Right lobe of liver (tissue), 4 donors: ENCODE data around the gene MYO7B.

Experiments
- POLR2A ChIP-seq: fragments of 450-650 bp; IDR thresholded peaks from one replicate; pipeline ENCODE4 v1.6.1; 2017; ENCODE audit warnings: antibody characterized with exemption, mild to moderate bottlenecking
- TF ChIP-seq, protein P1 (sequence below), 4 donors: fragments of 200-600 bp in 3 of 4; fragments of 450-650 bp in 1 of 4; IDR thresholded peaks; one replicate each; pipeline versions ENCODE4 v1.5.1 to v1.8.0; 2016 to 2022; ENCODE audit warnings: antibody characterized with exemption in 4 of 4, mild to moderate bottlenecking in 2 of 4
- donor health status: DM: no; HTN: no; CAD: no.
- donor health status: DM: no; HTN: no; CAD: no.
- donor health status: DM: no; HTN: yes; CAD: no.

DNA sequence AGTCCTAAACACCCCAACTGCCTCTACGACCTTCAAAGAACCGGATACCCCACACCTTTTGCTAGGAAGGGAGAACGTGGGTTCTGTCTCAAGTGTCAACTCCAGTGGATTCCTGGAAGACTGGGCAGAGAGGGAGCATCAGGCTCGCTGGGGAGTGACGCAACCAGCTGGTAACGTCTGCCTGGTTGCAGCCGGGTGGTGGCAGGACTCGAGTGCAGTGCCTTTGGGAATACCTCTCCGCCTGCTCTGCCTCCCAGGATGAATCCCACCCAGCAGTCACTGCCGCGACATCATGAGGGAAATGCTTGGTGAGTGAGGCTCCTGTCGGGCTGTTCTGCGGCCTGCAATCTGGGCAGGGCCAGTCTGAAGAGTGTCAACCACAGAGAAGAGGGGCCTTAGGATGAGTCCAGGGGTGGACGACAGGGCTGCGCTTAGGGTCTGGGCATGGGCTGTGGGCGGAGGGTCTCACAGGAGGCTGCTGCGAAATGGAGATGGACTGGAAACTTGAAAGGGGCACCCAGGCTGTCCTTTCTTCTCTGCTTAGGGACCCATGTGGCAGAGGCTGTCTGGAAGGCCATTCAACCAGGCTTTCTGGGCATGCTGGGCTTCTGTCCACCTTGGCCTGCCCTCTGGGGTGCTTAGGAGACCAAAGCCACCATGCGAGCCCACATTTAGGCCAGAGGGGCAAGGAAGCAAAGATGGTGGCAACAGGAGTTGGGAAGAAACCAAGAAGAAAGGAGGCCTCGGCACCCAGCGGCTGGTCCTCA is 123.3 kb downstream of the MYO7B start:
- TF ChIP-seq, protein P1, sequence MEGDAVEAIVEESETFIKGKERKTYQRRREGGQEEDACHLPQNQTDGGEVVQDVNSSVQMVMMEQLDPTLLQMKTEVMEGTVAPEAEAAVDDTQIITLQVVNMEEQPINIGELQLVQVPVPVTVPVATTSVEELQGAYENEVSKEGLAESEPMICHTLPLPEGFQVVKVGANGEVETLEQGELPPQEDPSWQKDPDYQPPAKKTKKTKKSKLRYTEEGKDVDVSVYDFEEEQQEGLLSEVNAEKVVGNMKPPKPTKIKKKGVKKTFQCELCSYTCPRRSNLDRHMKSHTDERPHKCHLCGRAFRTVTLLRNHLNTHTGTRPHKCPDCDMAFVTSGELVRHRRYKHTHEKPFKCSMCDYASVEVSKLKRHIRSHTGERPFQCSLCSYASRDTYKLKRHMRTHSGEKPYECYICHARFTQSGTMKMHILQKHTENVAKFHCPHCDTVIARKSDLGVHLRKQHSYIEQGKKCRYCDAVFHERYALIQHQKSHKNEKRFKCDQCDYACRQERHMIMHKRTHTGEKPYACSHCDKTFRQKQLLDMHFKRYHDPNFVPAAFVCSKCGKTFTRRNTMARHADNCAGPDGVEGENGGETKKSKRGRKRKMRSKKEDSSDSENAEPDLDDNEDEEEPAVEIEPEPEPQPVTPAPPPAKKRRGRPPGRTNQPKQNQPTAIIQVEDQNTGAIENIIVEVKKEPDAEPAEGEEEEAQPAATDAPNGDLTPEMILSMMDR (IDR thresholded peaks at IDR 0.05): no peak
- TF ChIP-seq POLR2A: no peak
